ENCODE results near the gene CCDC27. TPM values are rescaled to one million over a fixed set of nuclear protein-coding genes. Genes with fewer than 3 reads are reported as not detected.

Gene CCDC27
- total RNA-seq, 4 donors from 2014 or later, result not detected

DNA sequence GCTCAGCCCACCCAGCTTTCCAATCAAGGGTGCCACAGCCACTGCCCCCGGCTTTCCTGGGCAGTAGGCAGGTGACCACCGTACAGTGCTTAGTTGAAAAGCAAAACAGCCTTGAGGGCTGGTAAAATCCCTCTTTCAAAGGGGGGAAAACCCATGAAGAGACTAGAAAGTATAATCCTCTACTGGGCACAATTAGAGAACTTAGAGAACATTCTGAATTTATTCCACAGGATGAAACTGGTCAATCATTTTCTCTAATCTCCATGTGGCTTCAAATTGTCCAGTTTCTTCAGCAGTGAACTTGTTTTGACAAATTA is 59.3 kb downstream of the CCDC27 start:
- WGBS, result 83% methylated on average over 1 of the region's 2 CpGs
- Histone ChIP-seq H3K36me3 (peaks cover 16 to 34% (median 25%) of the 10 kb centered on the region in 4 donors), H3K4me3 (no peak overlapping the region), H3K27me3 (peaks cover 0 to 3% (median 0%) of the 10 kb centered on the region in 4 donors), H3K27ac (replicated peaks in 1 of 4) (no peak overlapping the region), H3K9me3 (no peaks in the 10 kb centered on the region), H3K4me1 (no peaks in the 10 kb centered on the region)
- intact Hi-C loops (cut with DNase I), result no loop called here
- DNase-seq (ENCODE audit: extremely low spot score), result no peak
- no peak for TF ChIP-seq EP300 (IDR thresholded peaks at IDR 0.05)
- TF ChIP-seq, protein P1, sequence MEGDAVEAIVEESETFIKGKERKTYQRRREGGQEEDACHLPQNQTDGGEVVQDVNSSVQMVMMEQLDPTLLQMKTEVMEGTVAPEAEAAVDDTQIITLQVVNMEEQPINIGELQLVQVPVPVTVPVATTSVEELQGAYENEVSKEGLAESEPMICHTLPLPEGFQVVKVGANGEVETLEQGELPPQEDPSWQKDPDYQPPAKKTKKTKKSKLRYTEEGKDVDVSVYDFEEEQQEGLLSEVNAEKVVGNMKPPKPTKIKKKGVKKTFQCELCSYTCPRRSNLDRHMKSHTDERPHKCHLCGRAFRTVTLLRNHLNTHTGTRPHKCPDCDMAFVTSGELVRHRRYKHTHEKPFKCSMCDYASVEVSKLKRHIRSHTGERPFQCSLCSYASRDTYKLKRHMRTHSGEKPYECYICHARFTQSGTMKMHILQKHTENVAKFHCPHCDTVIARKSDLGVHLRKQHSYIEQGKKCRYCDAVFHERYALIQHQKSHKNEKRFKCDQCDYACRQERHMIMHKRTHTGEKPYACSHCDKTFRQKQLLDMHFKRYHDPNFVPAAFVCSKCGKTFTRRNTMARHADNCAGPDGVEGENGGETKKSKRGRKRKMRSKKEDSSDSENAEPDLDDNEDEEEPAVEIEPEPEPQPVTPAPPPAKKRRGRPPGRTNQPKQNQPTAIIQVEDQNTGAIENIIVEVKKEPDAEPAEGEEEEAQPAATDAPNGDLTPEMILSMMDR (IDR thresholded peaks at IDR 0.05), result no peak
- TF ChIP-seq POLR2AphosphoS5 (IDR thresholded peaks at IDR 0.05), result no peak
- no peak for TF ChIP-seq POLR2A (IDR thresholded peaks at IDR 0.05; ENCODE audit: low read depth)

DNA sequence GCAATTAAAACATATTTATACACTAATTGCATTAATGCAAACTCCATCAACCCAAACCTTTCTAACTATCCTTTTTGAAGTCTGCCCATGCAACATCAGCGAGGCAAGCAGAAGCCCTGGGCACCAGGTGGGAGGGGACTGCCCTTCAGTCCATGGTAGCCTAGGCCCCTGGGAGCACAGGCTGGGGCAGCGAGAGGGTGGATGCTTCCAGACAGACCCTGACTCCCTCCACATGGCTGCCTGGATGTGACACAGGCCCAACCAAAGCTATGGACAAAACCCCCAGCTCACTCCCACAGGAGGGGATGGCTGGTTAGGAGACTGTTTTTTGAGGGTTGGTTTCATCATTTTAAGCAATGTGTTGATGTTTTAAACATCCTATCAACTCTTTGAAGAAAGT is 61.8 kb downstream of the CCDC27 start:
- Histone ChIP-seq H3K36me3 (peaks cover 16 to 59% (median 37%) of the 10 kb centered on the region in 4 donors), H3K4me1 (no peaks in the 10 kb centered on the region), H3K27me3 (no peaks in the 10 kb centered on the region), H3K9me3 (no peaks in the 10 kb centered on the region), H3K27ac (replicated peaks in 1 of 4) (no peak overlapping the region), H3K4me3 (no peak overlapping the region)
- DNase-seq (ENCODE audit: extremely low spot score), result no peak
- TF ChIP-seq, protein P1 (IDR thresholded peaks at IDR 0.05), result no peak
- no peak for TF ChIP-seq POLR2AphosphoS5 (IDR thresholded peaks at IDR 0.05)
- no peak for TF ChIP-seq POLR2A (IDR thresholded peaks at IDR 0.05; ENCODE audit: low read depth)
- WGBS, result 100% methylated on average over 2 of the region's 2 CpGs
- intact Hi-C loops (cut with DNase I), result no loop called here

DNA sequence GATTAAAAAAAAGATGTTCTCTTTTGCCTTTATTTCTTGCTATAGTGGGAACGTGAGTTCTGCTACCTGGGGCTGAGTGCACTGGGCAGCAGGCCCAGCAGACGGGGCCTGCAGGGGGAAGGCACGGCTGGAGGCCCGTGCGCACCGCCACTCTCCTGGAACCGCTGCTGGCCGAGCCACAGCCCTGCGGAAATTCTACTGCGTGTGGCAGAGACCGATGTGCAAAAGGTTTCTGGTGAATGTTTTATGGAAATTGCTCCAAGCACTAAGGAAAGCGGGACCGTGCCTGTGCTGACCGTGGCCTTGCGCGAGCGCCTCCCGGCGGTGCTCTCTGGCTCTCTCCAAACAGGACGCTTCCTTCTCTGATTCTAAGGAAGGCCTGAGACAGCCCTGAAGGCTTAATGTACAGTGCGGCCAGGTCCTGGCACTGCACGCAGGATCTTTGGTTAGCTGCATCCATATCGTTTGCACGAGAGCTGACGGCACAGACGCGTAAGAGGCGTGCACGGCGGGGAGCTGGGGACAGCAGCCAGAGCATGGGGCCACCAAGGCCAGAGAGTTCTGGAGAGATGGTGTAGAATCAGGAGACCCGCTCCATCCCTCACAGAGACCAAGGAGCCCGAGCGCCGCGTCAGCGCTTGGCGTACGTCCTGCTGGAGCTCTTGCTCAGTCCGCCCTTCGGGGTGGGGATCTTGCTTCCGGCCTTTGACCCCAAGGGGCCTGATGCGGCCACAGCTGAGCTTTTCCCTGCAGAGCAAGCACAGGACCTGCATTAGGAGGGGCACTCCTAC is 62.7 kb downstream of the CCDC27 start:
- Histone ChIP-seq H3K4me3 (no peak overlapping the region), H3K27me3 (no peaks in the 10 kb centered on the region), H3K36me3 (peaks cover 16 to 68% (median 43%) of the 10 kb centered on the region in 4 donors), H3K9me3 (no peaks in the 10 kb centered on the region), H3K4me1 (no peaks in the 10 kb centered on the region), H3K27ac (replicated peaks in 1 of 4) (no peak overlapping the region)
- 93% methylated on average over 33 of the region's 42 CpGs for WGBS
- no peak for DNase-seq (ENCODE audit: extremely low spot score)
- TF ChIP-seq POLR2AphosphoS5 (IDR thresholded peaks at IDR 0.05), result no peak
- no peak for TF ChIP-seq EP300 (IDR thresholded peaks at IDR 0.05)
- no peak for TF ChIP-seq POLR2A (IDR thresholded peaks at IDR 0.05; ENCODE audit: low read depth)
- TF ChIP-seq, protein P1 (IDR thresholded peaks at IDR 0.05), result no peak
- intact Hi-C loops (cut with DNase I), result no loop called here

DNA sequence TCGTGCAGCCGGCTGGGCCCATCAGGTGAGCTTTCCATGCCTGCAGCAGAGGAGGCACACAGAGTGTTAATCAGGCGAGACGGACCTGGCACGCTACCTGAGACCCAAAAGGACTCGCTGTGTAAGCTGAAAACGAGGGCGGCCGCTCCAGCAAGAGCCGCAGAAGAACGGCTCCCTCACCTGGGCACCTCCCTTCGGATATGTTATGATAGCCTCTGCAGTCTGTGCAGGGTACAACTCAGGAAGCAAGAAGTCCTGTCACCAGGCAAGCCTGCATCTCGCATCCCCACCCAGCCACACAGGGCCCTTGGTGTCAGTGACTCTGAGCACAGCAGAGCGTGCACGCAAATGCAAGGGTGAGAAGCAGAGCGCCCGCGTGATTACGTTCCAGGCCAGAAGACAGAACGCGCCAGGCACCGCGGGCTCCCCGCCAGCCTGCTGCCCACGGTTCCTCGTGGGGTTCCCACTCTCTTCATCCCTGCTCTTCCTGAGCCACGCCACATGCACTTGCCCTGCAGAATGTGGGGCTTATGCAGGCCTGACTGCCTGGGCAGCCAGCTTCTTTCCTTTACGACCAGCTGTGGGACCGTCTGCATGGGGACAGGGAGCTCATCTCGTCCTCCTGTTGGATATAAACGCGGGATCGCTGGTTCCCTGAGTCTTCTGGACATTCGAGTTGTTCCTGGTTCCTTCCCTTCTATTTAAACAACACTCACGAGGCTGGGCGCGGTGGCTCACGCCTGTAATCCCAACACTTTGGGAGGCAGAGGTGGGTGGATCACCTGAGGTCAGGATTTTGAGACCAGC is 64.3 kb downstream of the CCDC27 start:
- 92% methylated on average over 38 of the region's 38 CpGs for WGBS
- no peak overlapping the region for H3K4me3 ChIP-seq
- H3K9me3 ChIP-seq, result no peaks in the 10 kb centered on the region
- H3K36me3 ChIP-seq, result peaks cover 31 to 84% (median 58%) of the 10 kb centered on the region in 4 donors
- H3K4me1 ChIP-seq, result no peaks in the 10 kb centered on the region
- TF ChIP-seq POLR2A (IDR thresholded peaks at IDR 0.05; ENCODE audit: low read depth) (no peak), POLR2AphosphoS5 (IDR thresholded peaks at IDR 0.05) (no peak), EP300 (IDR thresholded peaks at IDR 0.05) (no peak)
- TF ChIP-seq, protein P1 (IDR thresholded peaks at IDR 0.05), result no peak
- intact Hi-C loops (cut with DNase I), result no loop called here
- no peaks in the 10 kb centered on the region for H3K27me3 ChIP-seq
- DNase-seq (ENCODE audit: extremely low spot score), result no peak
- H3K27ac ChIP-seq (replicated peaks in 1 of 4), result no peak overlapping the region

Measured in esophagus muscularis mucosa (tissue), 4 donors.